CD14-positive monocyte (primary cell): ENCODE data around the gene CPT2. TPM values are rescaled to one million over a fixed set of nuclear protein-coding genes. Genes with fewer than 3 reads are reported as not detected.
A peak's percentile ranks its signal among the peaks of the same experiment; 100 is the strongest.

Experiments used
- DNase-seq, 3 donors: peaks; one replicate each; pipeline ENCODE4 v3.0.0-alpha.2; 2011 to 2022
- H2AFZ ChIP-seq: 2 replicates; pipeline ENCODE4 v1.6.0; 2012; ENCODE audit warnings: mild to moderate bottlenecking, low read depth, low read length, inconsistent platforms; ENCODE audit not compliant: insufficient read depth, poor library complexity, severe bottlenecking
- H3K27ac ChIP-seq, 2 donors: 1 replicate in 1 of 2; 2 replicates in 1 of 2; pipeline ENCODE4 v1.5.1; 2012 to 2013; ENCODE audit warnings: low read length in 2 of 2, control low read depth in 1 of 2, inconsistent platforms in 1 of 2, low read depth in 1 of 2, mild to moderate bottlenecking in 1 of 2
- H3K27me3 ChIP-seq, 2 donors: one replicate each; pipeline versions ENCODE4 v1.6.0 to v1.6.1; 2011 to 2013; ENCODE audit warnings: low read length in 2 of 2; ENCODE audit not compliant: control insufficient read depth in 2 of 2, insufficient read depth in 2 of 2
- H3K36me3 ChIP-seq, 2 donors: replicated peaks in 1 of 2; 1 replicate in 1 of 2; 2 replicates in 1 of 2; pipeline versions ENCODE4 v1.5.1 to v1.6.1; 2012 to 2013; ENCODE audit warnings: low read length in 2 of 2, control low read depth in 1 of 2, inconsistent platforms in 1 of 2, mild to moderate bottlenecking in 1 of 2; ENCODE audit not compliant: insufficient read depth in 2 of 2, control insufficient read depth in 1 of 2
- H3K4me1 ChIP-seq, 2 donors: 1 replicate in 1 of 2; 2 replicates in 1 of 2; pipeline versions ENCODE4 v1.5.1 to v1.6.1; 2012 to 2013; ENCODE audit warnings: low read length in 2 of 2, control low read depth in 1 of 2, inconsistent platforms in 1 of 2, mild to moderate bottlenecking in 1 of 2, moderate library complexity in 1 of 2; ENCODE audit not compliant: insufficient read depth in 2 of 2, control insufficient read depth in 1 of 2
- H3K4me2 ChIP-seq: replicated peaks from 2 replicates; pipeline ENCODE3; 2012; ENCODE audit warnings: low read length, moderate library complexity, mild to moderate bottlenecking; ENCODE audit not compliant: poor library complexity, severe bottlenecking; ENCODE audit errors: extremely low read depth
- H3K4me3 ChIP-seq, 3 experiments: fragments of 200-600 bp in 1 of 3; sonication (generic) in 1 of 3; replicated peaks in 1 of 3; 1 replicate in 2 of 3; 2 replicates in 1 of 3; pipeline ENCODE4 v1.5.1; 2011 to 2013; ENCODE audit warnings: low read length in 3 of 3, mild to moderate bottlenecking in 3 of 3, control low read depth in 2 of 3, low read depth in 2 of 3, inconsistent platforms in 1 of 3, moderate library complexity in 1 of 3
- H3K79me2 ChIP-seq: 2 replicates; pipeline ENCODE4 v1.6.0; 2012; ENCODE audit warnings: mild to moderate bottlenecking, control low read depth, inconsistent platforms, low read length, moderate library complexity; ENCODE audit not compliant: insufficient read depth
- H3K9ac ChIP-seq: 2 replicates; pipeline ENCODE4 v1.6.0; 2017; ENCODE audit warnings: low read length, mild to moderate bottlenecking; ENCODE audit not compliant: insufficient read depth, poor library complexity, severe bottlenecking
- H3K9me3 ChIP-seq, 2 donors: replicated peaks in 1 of 2; 1 replicate in 1 of 2; 2 replicates in 1 of 2; pipeline versions ENCODE4 v1.5.1 to v1.6.1; 2012 to 2013; ENCODE audit warnings: low read length in 2 of 2, control low read depth in 1 of 2; ENCODE audit not compliant: control insufficient read depth in 1 of 2, insufficient read depth in 1 of 2
- H4K20me1 ChIP-seq: 2 replicates; pipeline ENCODE4 v1.6.0; 2012; ENCODE audit warnings: mild to moderate bottlenecking, low read length, control low read depth, moderate library complexity; ENCODE audit not compliant: insufficient read depth
- H3K27ac Mint-ChIP-seq, 7 donors: one replicate each; pipeline ENCODE4 v1.8.0; 2020; ENCODE audit warnings: mild to moderate bottlenecking in 7 of 7, mixed read lengths in 7 of 7, moderate library complexity in 6 of 7, inconsistent platforms in 2 of 7
- H3K27me3 Mint-ChIP-seq, 3 donors: one replicate each; pipeline ENCODE4 v1.8.0; 2021 to 2022; ENCODE audit warnings: low read depth in 3 of 3, mild to moderate bottlenecking in 3 of 3, mixed read lengths in 3 of 3, moderate library complexity in 3 of 3, inconsistent platforms in 1 of 3
- H3K36me3 Mint-ChIP-seq, 2 donors: one replicate each; pipeline ENCODE4 v1.8.0; 2020; ENCODE audit warnings: mixed read lengths in 2 of 2, inconsistent platforms in 1 of 2, mild to moderate bottlenecking in 1 of 2
- H3K4me1 Mint-ChIP-seq: one replicate; pipeline ENCODE4 v1.8.0; 2020; ENCODE audit warnings: mild to moderate bottlenecking, mixed read lengths
- H3K4me3 Mint-ChIP-seq, 2 donors: one replicate each; pipeline ENCODE4 v1.8.0; 2020; ENCODE audit warnings: mild to moderate bottlenecking in 2 of 2, mixed read lengths in 2 of 2, moderate library complexity in 1 of 2
- H3K9me3 Mint-ChIP-seq, 7 donors: one replicate each; pipeline ENCODE4 v1.8.0; 2020 to 2022; ENCODE audit warnings: mixed read lengths in 7 of 7, mild to moderate bottlenecking in 6 of 7, moderate library complexity in 6 of 7, inconsistent platforms in 2 of 7
- CTCF ChIP-seq: fragments of 200-600 bp; IDR thresholded peaks from one replicate; pipeline ENCODE4 v1.8.0; 2022; ENCODE audit warnings: antibody characterized with exemption, mild to moderate bottlenecking
- WGBS: methylation state at CpG from one replicate; pipeline ENCODE4 v1.1.5; 2013; ENCODE audit warnings: missing lambda C conversion rate; ENCODE audit not compliant: insufficient coverage; 5-methylcytosine and 5-hydroxymethylcytosine counted together
- intact Hi-C, 2 donors: fragments of 100-400 bp; cut with micrococcal nuclease; formaldehyde crosslinking; loops; one replicate each; pipeline versions ENCODE4 v1.15.0 to v1.15.1; 2023
- polyA plus RNA-seq, 3 donors: library from polyadenylated mRNA; depleted of rRNA in 1 of 3; unstranded in 2 of 3; stranded (reverse) in 1 of 3; fragments of 300-500 nt in 2 of 3; fragments of >200 nt in 1 of 3; fragmentation: Illumina TruSeq in 2 of 3; gene quantifications; 1 replicate in 2 of 3; 2 replicates in 1 of 3; pipeline ENCODE4 v1.2.3, GENCODE V29; 2012 to 2021

Gene CPT2
- polyA plus RNA-seq, 3 donors, result 7.6 to 29.6 (median 20.2) TPM

- Histone ChIP-seq H4K20me1 (no peaks in the 10 kb centered on the region), H2AFZ (no peak overlapping the region), H3K79me2 (no peaks in the 10 kb centered on the region), H3K9ac (no peak overlapping the region), H3K9me3 (no peaks in the 10 kb centered on the region), H3K4me1 (no peaks in the 10 kb centered on the region), H3K27ac (no peak overlapping the region), H3K4me2 (no peak overlapping the region), H3K4me3 (no peak overlapping the region), H3K27me3 (no peaks in the 10 kb centered on the region), H3K36me3 (peaks cover 71 to 97% of the 10 kb centered on the region in 2 donors)
- DNase-seq, result no peak
- 99% methylated on average over 6 of the region's 11 CpGs for WGBS
- no peak for TF ChIP-seq CTCF
- no peak overlapping the region for H3K4me3 Mint-ChIP-seq
- peaks cover 0 to 2% (median 0%) of the 10 kb centered on the region in 3 donors for H3K27me3 Mint-ChIP-seq
- H3K4me1 Mint-ChIP-seq, result no peaks in the 10 kb centered on the region
- peak overlapping the region in 2 of 7 donors; percentile 32 to 33 for H3K27ac Mint-ChIP-seq
- H3K36me3 Mint-ChIP-seq, result peaks cover 79 to 82% of the 10 kb centered on the region in 2 donors
- H3K9me3 Mint-ChIP-seq, result no peaks in the 10 kb centered on the region
- intact Hi-C loops, result no loop called here
Measured at GRCh38 chr1:53256511-53257453, 60.2 kb downstream of the CPT2 start.

GRCh38 chr1:53257454-53258081, 60.9 kb downstream of the CPT2 start:
- Histone ChIP-seq H3K4me3 (no peak overlapping the region), H3K4me1 (no peaks in the 10 kb centered on the region), H3K79me2 (no peaks in the 10 kb centered on the region), H4K20me1 (no peaks in the 10 kb centered on the region), H3K27ac (no peak overlapping the region), H3K4me2 (no peak overlapping the region), H2AFZ (no peak overlapping the region), H3K9me3 (no peaks in the 10 kb centered on the region), H3K9ac (no peak overlapping the region), H3K36me3 (peaks cover 79 to 98% of the 10 kb centered on the region in 2 donors), H3K27me3 (no peaks in the 10 kb centered on the region)
- no peaks in the 10 kb centered on the region for H3K9me3 Mint-ChIP-seq
- intact Hi-C loops, result no loop called here
- DNase-seq, result no peak
- H3K36me3 Mint-ChIP-seq, result peaks cover 83 to 85% of the 10 kb centered on the region in 2 donors
- H3K4me3 Mint-ChIP-seq, result no peak overlapping the region
- no peak for TF ChIP-seq CTCF
- no peaks in the 10 kb centered on the region for H3K4me1 Mint-ChIP-seq
- peaks cover 0 to 2% (median 0%) of the 10 kb centered on the region in 3 donors for H3K27me3 Mint-ChIP-seq
- 94% methylated on average over 2 of the region's 5 CpGs for WGBS
- no peak overlapping the region for H3K27ac Mint-ChIP-seq
